Panc1 (cell line): Measurements from ENCODE around the gene CDK5R1. TPM values are rescaled to one million over a fixed set of nuclear protein-coding genes. Genes with fewer than 3 reads are reported as not detected.

Experiments
- ATAC-seq: fragments of 200-7000 bp; cut with Tn5 transposase; 2 replicates; pipeline ENCODE4 v1.9.1; 2020; ENCODE audit warnings: mild to moderate bottlenecking, moderate library complexity
- BruUV-seq: library from RNA; stranded (reverse); fragments of 400-500 nt; replicated peaks from 2 replicates; lab custom pipeline; 2021; lab: Mats Ljungman, UMichigan
- CTCF ChIA-PET: fragments of 300-600 bp; sonication (Branson Sonifier 250); formaldehyde crosslinking; loops from one replicate; lab custom pipeline; 2022; ENCODE audit warnings: antibody characterized with exemption; lab: Charles Lee
- POLR2A ChIA-PET: fragments of 300-600 bp; sonication (Branson Sonifier 250); formaldehyde crosslinking; loops from one replicate; lab custom pipeline; 2022; ENCODE audit warnings: antibody characterized with exemption; lab: Charles Lee
- DNase-seq: peaks from one replicate; pipeline ENCODE4 v3.0.0-alpha.2; 2010; ENCODE audit warnings: low read depth, low spot score
- H3K27ac ChIP-seq: 2 replicates; pipeline ENCODE4 v1.5.1; 2011; ENCODE audit warnings: mild to moderate bottlenecking, low read length, inconsistent platforms
- H3K27me3 ChIP-seq: fragments of 200-500 bp; sonication (Bioruptor generic); 2 replicates; pipeline ENCODE4 v1.6.0; 2014; ENCODE audit warnings: low read length, inconsistent platforms; ENCODE audit not compliant: control insufficient read depth, insufficient read depth
- H3K36me3 ChIP-seq: fragments of 200-500 bp; sonication (Bioruptor generic); 2 replicates; pipeline ENCODE4 v1.5.1; 2014; ENCODE audit warnings: inconsistent platforms, mild to moderate bottlenecking, low read length, moderate library complexity; ENCODE audit not compliant: control insufficient read depth, insufficient read depth
- H3K4me1 ChIP-seq: 2 replicates; pipeline ENCODE4 v1.5.1; 2011; ENCODE audit warnings: inconsistent platforms, mild to moderate bottlenecking, low read length, moderate library complexity; ENCODE audit not compliant: control insufficient read depth, insufficient read depth
- H3K4me3 ChIP-seq, 2 experiments: 2 replicates each; pipeline ENCODE4 v1.5.1; 2011 to 2012; ENCODE audit warnings: low read depth in 2 of 2, low read length in 2 of 2, mild to moderate bottlenecking in 2 of 2, inconsistent platforms in 1 of 2, moderate library complexity in 1 of 2
- H3K9me3 ChIP-seq: fragments of 200-500 bp; sonication (Bioruptor generic); 2 replicates; pipeline ENCODE4 v1.5.1; 2014; ENCODE audit warnings: low read depth, mild to moderate bottlenecking, inconsistent platforms, low read length, moderate library complexity; ENCODE audit not compliant: control insufficient read depth, insufficient read depth
- CTCF ChIP-seq: fragments of 450-650 bp; IDR thresholded peaks from 2 replicates; pipeline ENCODE4 v1.5.1; 2017; ENCODE audit warnings: mild to moderate bottlenecking
- POLR2AphosphoS5 ChIP-seq: IDR thresholded peaks from 2 replicates; pipeline ENCODE4 v1.6.1; 2012; ENCODE audit warnings: mild to moderate bottlenecking, low read depth, low read length, moderate library complexity
- SIN3A ChIP-seq: IDR thresholded peaks from 2 replicates; pipeline ENCODE4 v1.6.1; 2012; ENCODE audit warnings: low read depth, mild to moderate bottlenecking, low read length, moderate library complexity, borderline replicate concordance; ENCODE audit not compliant: insufficient read depth
- TCF7L2 ChIP-seq: IDR thresholded peaks from 2 replicates; pipeline ENCODE4 v1.6.1; 2011; ENCODE audit warnings: mild to moderate bottlenecking, low read depth, low read length, inconsistent platforms
- in situ Hi-C: cut with HindIII; loops from 2 replicates; pipeline ENCODE4 v1.10.0; 2016; ENCODE audit warnings: low sequenced_read_pairs, low pct_unique_long_range_greater_than_20kb
- intact Hi-C: fragments of 100-400 bp; cut with micrococcal nuclease; formaldehyde crosslinking; loops from one replicate; pipeline ENCODE4 v1.10.0; 2022; ENCODE audit not compliant: unreplicated experiment
- total RNA-seq: library from RNA; stranded (reverse); gene quantifications from one replicate; pipeline ENCODE4 v1.2.1, GENCODE V29; 2021; ENCODE audit not compliant: unreplicated experiment
- TF ChIP-seq, protein P1 (sequence below), 2 experiments: IDR thresholded peaks; 2 replicates each; pipeline ENCODE4 v1.6.1; 2011 to 2012; ENCODE audit warnings: low read depth in 2 of 2, control low read depth in 1 of 2, low read length in 1 of 2, mild to moderate bottlenecking in 1 of 2, moderate library complexity in 1 of 2; ENCODE audit not compliant: insufficient read depth in 1 of 2

The CDK5R1 gene
- total RNA-seq, 1 experiment from 2014 or later, result 7.9 TPM

DNA sequence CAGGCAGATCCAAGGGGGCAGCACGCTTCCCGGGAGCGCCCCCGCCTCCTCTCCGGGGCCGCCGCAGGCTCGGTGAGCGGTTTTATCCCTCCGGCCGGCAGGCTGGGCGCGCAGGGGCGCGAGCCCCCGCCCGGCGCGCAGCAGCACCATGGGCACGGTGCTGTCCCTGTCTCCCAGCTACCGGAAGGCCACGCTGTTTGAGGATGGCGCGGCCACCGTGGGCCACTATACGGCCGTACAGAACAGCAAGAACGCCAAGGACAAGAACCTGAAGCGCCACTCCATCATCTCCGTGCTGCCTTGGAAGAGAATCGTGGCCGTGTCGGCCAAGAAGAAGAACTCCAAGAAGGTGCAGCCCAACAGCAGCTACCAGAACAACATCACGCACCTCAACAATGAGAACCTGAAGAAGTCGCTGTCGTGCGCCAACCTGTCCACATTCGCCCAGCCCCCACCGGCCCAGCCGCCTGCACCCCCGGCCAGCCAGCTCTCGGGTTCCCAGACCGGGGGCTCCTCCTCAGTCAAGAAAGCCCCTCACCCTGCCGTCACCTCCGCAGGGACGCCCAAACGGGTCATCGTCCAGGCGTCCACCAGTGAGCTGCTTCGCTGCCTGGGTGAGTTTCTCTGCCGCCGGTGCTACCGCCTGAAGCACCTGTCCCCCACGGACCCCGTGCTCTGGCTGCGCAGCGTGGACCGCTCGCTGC, 832 bp downstream of the CDK5R1 start:
- DNase-seq (no peak), ATAC-seq (peak; percentile 9)
- H3K9me3 ChIP-seq, result no peaks in the 10 kb centered on the region
- peak overlapping the region; percentile 47 to 64 for H3K4me3 ChIP-seq
- H3K36me3 ChIP-seq, result peaks cover 2% of the 10 kb centered on the region; the same call in 1 of the 2 replicates
- in situ Hi-C loops (no loop called here), intact Hi-C loops (no loop called here)
- no TSS peak for BruUV-seq
- no peaks in the 10 kb centered on the region for H3K27me3 ChIP-seq
- ChIA-PET CTCF (interaction anchor here (0.5 kb wide), 1 partner anchor 27 kb away, joined by 5 read pairs; no protein-coding TSS in a partner anchor), POLR2A (no interaction called here)
- H3K27ac ChIP-seq, result peak overlapping the region; percentile 32; the same call in 1 of the 2 replicates
- peaks cover 29% of the 10 kb centered on the region for H3K4me1 ChIP-seq
- TF ChIP-seq, protein P1, sequence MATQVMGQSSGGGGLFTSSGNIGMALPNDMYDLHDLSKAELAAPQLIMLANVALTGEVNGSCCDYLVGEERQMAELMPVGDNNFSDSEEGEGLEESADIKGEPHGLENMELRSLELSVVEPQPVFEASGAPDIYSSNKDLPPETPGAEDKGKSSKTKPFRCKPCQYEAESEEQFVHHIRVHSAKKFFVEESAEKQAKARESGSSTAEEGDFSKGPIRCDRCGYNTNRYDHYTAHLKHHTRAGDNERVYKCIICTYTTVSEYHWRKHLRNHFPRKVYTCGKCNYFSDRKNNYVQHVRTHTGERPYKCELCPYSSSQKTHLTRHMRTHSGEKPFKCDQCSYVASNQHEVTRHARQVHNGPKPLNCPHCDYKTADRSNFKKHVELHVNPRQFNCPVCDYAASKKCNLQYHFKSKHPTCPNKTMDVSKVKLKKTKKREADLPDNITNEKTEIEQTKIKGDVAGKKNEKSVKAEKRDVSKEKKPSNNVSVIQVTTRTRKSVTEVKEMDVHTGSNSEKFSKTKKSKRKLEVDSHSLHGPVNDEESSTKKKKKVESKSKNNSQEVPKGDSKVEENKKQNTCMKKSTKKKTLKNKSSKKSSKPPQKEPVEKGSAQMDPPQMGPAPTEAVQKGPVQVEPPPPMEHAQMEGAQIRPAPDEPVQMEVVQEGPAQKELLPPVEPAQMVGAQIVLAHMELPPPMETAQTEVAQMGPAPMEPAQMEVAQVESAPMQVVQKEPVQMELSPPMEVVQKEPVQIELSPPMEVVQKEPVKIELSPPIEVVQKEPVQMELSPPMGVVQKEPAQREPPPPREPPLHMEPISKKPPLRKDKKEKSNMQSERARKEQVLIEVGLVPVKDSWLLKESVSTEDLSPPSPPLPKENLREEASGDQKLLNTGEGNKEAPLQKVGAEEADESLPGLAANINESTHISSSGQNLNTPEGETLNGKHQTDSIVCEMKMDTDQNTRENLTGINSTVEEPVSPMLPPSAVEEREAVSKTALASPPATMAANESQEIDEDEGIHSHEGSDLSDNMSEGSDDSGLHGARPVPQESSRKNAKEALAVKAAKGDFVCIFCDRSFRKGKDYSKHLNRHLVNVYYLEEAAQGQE (IDR thresholded peaks at IDR 0.05; ENCODE audit: insufficient read depth in 1 of 2, low read depth in 2 of 2, low read length in 1 of 2), result no peak
- TF ChIP-seq SIN3A, result no peak

- H3K36me3 ChIP-seq, result no peaks in the 10 kb centered on the region
Measured at GRCh38 chr17:32488177-32488542, 1.4 kb downstream of the CDK5R1 start.

More at GRCh38 chr17:32488177-32488542, 1.4 kb downstream of the CDK5R1 start:
- no peak for TF ChIP-seq TCF7L2
- no peak for TF ChIP-seq SIN3A
- TF ChIP-seq, protein P1 (IDR thresholded peaks at IDR 0.05; ENCODE audit: insufficient read depth in 1 of 2, low read depth in 2 of 2, low read length in 1 of 2), result no peak
- no peak for TF ChIP-seq CTCF
- no peak for TF ChIP-seq POLR2AphosphoS5
- in situ Hi-C loops (no loop called here), intact Hi-C loops (no loop called here)
- ChIA-PET CTCF (interaction anchor here (1.0 kb wide), 1 partner anchor 25 kb away, joined by 3 read pairs; no protein-coding TSS in a partner anchor), POLR2A (no interaction called here)
- DNase-seq (no peak), ATAC-seq (no peak)
- H3K27ac ChIP-seq, result no peak overlapping the region
- no TSS peak for BruUV-seq
- no peaks in the 10 kb centered on the region for H3K9me3 ChIP-seq
- H3K4me3 ChIP-seq, result no peak overlapping the region
- H3K27me3 ChIP-seq, result no peaks in the 10 kb centered on the region
- peaks cover 25% of the 10 kb centered on the region for H3K4me1 ChIP-seq
